WTC11 (cell line): ENCODE results near the gene MASP1.

Source experiments
- CBFB ChIP-seq: sonication (generic); formaldehyde crosslinking; IDR thresholded peaks from 2 replicates; pipeline ENCODE4 v1.8.1; 2022; ENCODE audit warnings: mild to moderate bottlenecking, low read depth, missing genetic modification reagents
- ETV6 ChIP-seq: sonication (generic); formaldehyde crosslinking; IDR thresholded peaks from 2 replicates; pipeline ENCODE4 v1.8.1; 2022; ENCODE audit warnings: mild to moderate bottlenecking, missing genetic modification reagents
- GTF2I ChIP-seq: fragments of 250-450 bp; sonication (Bioruptor Pico); conservative IDR thresholded peaks from 2 replicates; pipeline ENCODE4 v1.4.0; 2021; ENCODE audit warnings: mild to moderate bottlenecking
- SP1 ChIP-seq: sonication (generic); formaldehyde crosslinking; conservative IDR thresholded peaks from 2 replicates; pipeline ENCODE4 v1.8.1; 2022; ENCODE audit warnings: missing genetic modification reagents
- TF ChIP-seq, protein P1 (sequence below): fragments of 200-600 bp; IDR thresholded peaks from 2 replicates; pipeline ENCODE4 v1.8.0; 2022; ENCODE audit warnings: antibody characterized with exemption
- TF ChIP-seq, protein P2 (sequence below): fragments of 250-450 bp; sonication (Bioruptor Pico); IDR thresholded peaks from 2 replicates; pipeline ENCODE4 v1.9.0; 2021; ENCODE audit warnings: moderate library complexity, mild to moderate bottlenecking, inconsistent platforms, borderline replicate concordance
- TF ChIP-seq, protein P3 (sequence below): sonication (generic); formaldehyde crosslinking; IDR thresholded peaks from 2 replicates; pipeline ENCODE4 v1.8.1; 2022; ENCODE audit warnings: mild to moderate bottlenecking, missing genetic modification reagents, moderate library complexity, borderline replicate concordance

DNA sequence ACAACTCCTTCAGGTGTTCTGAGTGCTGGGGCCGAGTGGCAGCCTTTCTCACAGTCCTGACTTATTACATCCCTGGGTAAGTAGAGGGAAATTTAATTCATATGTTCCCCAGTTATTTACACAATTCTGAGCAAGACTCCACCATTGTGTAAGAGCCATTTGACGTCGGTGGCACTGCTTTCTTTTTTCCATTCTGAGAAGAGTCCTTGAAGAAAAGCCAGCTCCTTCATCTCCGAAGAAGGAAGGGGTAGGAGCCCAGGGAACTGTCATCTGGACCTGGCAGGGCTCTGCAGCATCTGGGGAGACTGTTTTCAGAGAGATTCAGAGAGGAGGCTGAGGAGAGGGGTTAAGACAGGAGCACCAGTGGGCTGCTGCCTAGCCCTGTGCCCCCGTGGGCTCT lies 22.6 kb upstream of the MASP1 start:
- TF ChIP-seq, protein P1, sequence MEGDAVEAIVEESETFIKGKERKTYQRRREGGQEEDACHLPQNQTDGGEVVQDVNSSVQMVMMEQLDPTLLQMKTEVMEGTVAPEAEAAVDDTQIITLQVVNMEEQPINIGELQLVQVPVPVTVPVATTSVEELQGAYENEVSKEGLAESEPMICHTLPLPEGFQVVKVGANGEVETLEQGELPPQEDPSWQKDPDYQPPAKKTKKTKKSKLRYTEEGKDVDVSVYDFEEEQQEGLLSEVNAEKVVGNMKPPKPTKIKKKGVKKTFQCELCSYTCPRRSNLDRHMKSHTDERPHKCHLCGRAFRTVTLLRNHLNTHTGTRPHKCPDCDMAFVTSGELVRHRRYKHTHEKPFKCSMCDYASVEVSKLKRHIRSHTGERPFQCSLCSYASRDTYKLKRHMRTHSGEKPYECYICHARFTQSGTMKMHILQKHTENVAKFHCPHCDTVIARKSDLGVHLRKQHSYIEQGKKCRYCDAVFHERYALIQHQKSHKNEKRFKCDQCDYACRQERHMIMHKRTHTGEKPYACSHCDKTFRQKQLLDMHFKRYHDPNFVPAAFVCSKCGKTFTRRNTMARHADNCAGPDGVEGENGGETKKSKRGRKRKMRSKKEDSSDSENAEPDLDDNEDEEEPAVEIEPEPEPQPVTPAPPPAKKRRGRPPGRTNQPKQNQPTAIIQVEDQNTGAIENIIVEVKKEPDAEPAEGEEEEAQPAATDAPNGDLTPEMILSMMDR, result no peak
- TF ChIP-seq, protein P2, sequence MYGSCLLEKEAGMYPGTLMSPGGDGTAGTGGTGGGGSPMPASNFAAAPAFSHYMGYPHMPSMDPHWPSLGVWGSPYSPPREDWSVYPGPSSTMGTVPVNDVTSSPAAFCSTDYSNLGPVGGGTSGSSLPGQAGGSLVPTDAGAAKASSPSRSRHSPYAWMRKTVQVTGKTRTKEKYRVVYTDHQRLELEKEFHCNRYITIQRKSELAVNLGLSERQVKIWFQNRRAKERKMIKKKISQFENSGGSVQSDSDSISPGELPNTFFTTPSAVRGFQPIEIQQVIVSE (CRISPR knock-in tag), result no peak
- TF ChIP-seq SP1 (CRISPR knock-in tag) (no peak), CBFB (CRISPR knock-in tag) (no peak), GTF2I (no peak), ETV6 (no peak)
- TF ChIP-seq, protein P3, sequence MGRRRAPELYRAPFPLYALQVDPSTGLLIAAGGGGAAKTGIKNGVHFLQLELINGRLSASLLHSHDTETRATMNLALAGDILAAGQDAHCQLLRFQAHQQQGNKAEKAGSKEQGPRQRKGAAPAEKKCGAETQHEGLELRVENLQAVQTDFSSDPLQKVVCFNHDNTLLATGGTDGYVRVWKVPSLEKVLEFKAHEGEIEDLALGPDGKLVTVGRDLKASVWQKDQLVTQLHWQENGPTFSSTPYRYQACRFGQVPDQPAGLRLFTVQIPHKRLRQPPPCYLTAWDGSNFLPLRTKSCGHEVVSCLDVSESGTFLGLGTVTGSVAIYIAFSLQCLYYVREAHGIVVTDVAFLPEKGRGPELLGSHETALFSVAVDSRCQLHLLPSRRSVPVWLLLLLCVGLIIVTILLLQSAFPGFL (CRISPR knock-in tag), result no peak
